SJSA1 (cell line): ENCODE data around the gene DCLK2. TPM values are rescaled to one million over a fixed set of nuclear protein-coding genes. Genes with fewer than 3 reads are reported as not detected.

Experiments
- DNase-seq, 2 experiments: peaks; one replicate each; pipeline ENCODE4 v3.0.0-alpha.2; 2015 to 2020; ENCODE audit warnings: low spot score in 2 of 2, low read depth in 1 of 2
- H3K27ac ChIP-seq: fragments of 250-450 bp; sonication (Bioruptor Pico); 2 replicates; pipeline ENCODE4 v1.5.1; 2020; ENCODE audit warnings: mild to moderate bottlenecking, moderate library complexity
- H3K27me3 ChIP-seq: fragments of 250-450 bp; sonication (Bioruptor Pico); replicated peaks from 2 replicates; pipeline ENCODE4 v1.5.1; 2020; ENCODE audit warnings: mild to moderate bottlenecking, moderate library complexity
- H3K36me3 ChIP-seq: fragments of 250-450 bp; sonication (Bioruptor Pico); 2 replicates; pipeline ENCODE4 v1.5.1; 2020; ENCODE audit warnings: mild to moderate bottlenecking
- H3K4me1 ChIP-seq: fragments of 250-450 bp; sonication (Bioruptor Pico); replicated peaks from 2 replicates; pipeline ENCODE4 v1.6.1; 2021; ENCODE audit warnings: mild to moderate bottlenecking
- H3K4me3 ChIP-seq: fragments of 250-450 bp; sonication (Bioruptor Pico); 2 replicates; pipeline ENCODE4 v1.5.1; 2020; ENCODE audit warnings: mild to moderate bottlenecking
- H3K9me3 ChIP-seq: fragments of 250-450 bp; sonication (Bioruptor Pico); replicated peaks from 2 replicates; pipeline ENCODE4 v1.5.1; 2020; ENCODE audit warnings: mild to moderate bottlenecking
- total RNA-seq: library from RNA; depleted of rRNA; stranded (reverse); fragments of >200 nt; shearing (Covaris generic); gene quantifications from 2 replicates; pipeline ENCODE4 v1.2.3, GENCODE V29; 2014

The DCLK2 gene
- total RNA-seq, 1 experiment from 2014 or later = 5.7 TPM

GRCh38 chr4:150078579-150079080 lies 385 bp downstream of the DCLK2 start:
- peak overlapping the region; percentile 68 for H3K4me3 ChIP-seq
- peak overlapping the region; percentile 54 for H3K27ac ChIP-seq
- H3K27me3 ChIP-seq = no peaks in the 10 kb centered on the region
- no peaks in the 10 kb centered on the region for H3K9me3 ChIP-seq
- peaks cover 15% of the 10 kb centered on the region; the same call in 1 of the 2 replicates for H3K4me1 ChIP-seq
- peaks cover 6% of the 10 kb centered on the region for H3K36me3 ChIP-seq
- DNase-seq = peak; percentile 69

DNA sequence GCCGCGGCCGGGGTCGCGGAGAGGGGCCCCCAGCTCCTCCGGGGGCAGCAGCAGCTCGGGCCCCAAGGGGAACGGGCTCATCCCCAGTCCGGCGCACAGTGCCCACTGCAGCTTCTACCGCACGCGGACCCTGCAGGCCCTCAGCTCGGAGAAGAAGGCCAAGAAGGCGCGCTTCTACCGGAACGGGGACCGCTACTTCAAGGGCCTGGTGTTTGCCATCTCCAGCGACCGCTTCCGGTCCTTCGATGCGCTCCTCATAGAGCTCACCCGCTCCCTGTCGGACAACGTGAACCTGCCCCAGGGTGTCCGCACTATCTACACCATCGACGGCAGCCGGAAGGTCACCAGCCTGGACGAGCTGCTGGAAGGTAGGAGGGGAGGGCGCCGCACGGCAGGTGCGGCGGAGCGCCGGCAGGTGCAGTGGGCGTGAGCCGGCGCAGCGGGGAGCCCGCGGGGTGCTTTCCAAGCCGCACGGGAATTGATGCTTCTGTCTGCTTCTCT lies 886 bp downstream of the DCLK2 start:
- DNase-seq = peak in 1 of 2 experiments; percentile 54
- peaks cover 6% of the 10 kb centered on the region for H3K36me3 ChIP-seq
- no peaks in the 10 kb centered on the region for H3K9me3 ChIP-seq
- peak overlapping the region; percentile 68 for H3K4me3 ChIP-seq
- H3K27me3 ChIP-seq = no peaks in the 10 kb centered on the region
- no peak overlapping the region for H3K27ac ChIP-seq
- peaks cover 15% of the 10 kb centered on the region; the same call in 1 of the 2 replicates for H3K4me1 ChIP-seq

GRCh38 chr4:150080337-150080736 lies 2.1 kb downstream of the DCLK2 start:
- H3K9me3 ChIP-seq = no peaks in the 10 kb centered on the region
- no peak overlapping the region for H3K4me3 ChIP-seq
- no peaks in the 10 kb centered on the region for H3K27me3 ChIP-seq
- peaks cover 15% of the 10 kb centered on the region; the same call in 1 of the 2 replicates for H3K4me1 ChIP-seq
- peaks cover 6% of the 10 kb centered on the region for H3K36me3 ChIP-seq
- H3K27ac ChIP-seq = no peak overlapping the region
- no peak for DNase-seq

- H3K27ac ChIP-seq = no peak overlapping the region
- no peak overlapping the region for H3K4me3 ChIP-seq
- H3K9me3 ChIP-seq = no peaks in the 10 kb centered on the region
- DNase-seq = no peak
- peaks cover 6% of the 10 kb centered on the region for H3K36me3 ChIP-seq
- no peaks in the 10 kb centered on the region for H3K27me3 ChIP-seq
- H3K4me1 ChIP-seq = peaks cover 15% of the 10 kb centered on the region; the same call in 1 of the 2 replicates
These were observed 2.6 kb downstream of the DCLK2 start for GRCh38 chr4:150080875-150081274.

- H3K27me3 ChIP-seq = no peaks in the 10 kb centered on the region
- no peak for DNase-seq
- peaks cover 6% of the 10 kb centered on the region for H3K36me3 ChIP-seq
- H3K4me1 ChIP-seq = peaks cover 14% of the 10 kb centered on the region; the same call in 1 of the 2 replicates
- H3K9me3 ChIP-seq = no peaks in the 10 kb centered on the region
- no peak overlapping the region for H3K4me3 ChIP-seq
- no peak overlapping the region for H3K27ac ChIP-seq
These were observed 4.0 kb downstream of the DCLK2 start for GRCh38 chr4:150082241-150082640.

DNA sequence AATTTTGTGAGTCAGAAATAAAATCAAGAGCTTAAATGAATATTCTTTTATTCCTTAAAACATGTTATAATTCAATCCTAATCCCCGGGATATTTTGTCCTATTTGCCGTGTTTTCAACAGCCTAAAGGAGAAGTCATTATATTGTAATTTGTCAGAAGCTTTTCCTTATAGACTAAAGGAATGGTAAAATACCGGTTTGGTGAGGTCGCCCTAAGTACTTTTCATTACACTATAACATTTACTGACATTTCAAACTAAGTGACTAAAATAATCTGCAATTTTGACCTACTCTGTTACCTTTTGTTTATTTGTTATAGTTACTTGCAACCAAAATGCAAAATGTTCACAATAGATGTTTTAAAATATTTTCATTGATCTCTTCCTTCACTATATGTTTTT lies 8.8 kb downstream of the DCLK2 start:
- Histone ChIP-seq H3K27me3 (no peaks in the 10 kb centered on the region), H3K4me3 (no peak overlapping the region), H3K9me3 (no peaks in the 10 kb centered on the region), H3K4me1 (no peaks in the 10 kb centered on the region), H3K27ac (no peak overlapping the region), H3K36me3 (no peaks in the 10 kb centered on the region)
- no peak for DNase-seq

GRCh38 chr4:150089732-150090131 lies 11.5 kb downstream of the DCLK2 start:
- H3K4me3 ChIP-seq = no peak overlapping the region
- H3K27ac ChIP-seq = no peak overlapping the region
- no peaks in the 10 kb centered on the region for H3K4me1 ChIP-seq
- no peak for DNase-seq
- no peaks in the 10 kb centered on the region; the same call in 1 of the 2 replicates for H3K36me3 ChIP-seq
- no peaks in the 10 kb centered on the region for H3K27me3 ChIP-seq
- no peaks in the 10 kb centered on the region for H3K9me3 ChIP-seq

- Histone ChIP-seq H3K27ac (no peak overlapping the region), H3K27me3 (no peaks in the 10 kb centered on the region), H3K4me3 (no peak overlapping the region), H3K36me3 (no peaks in the 10 kb centered on the region; the same call in 1 of the 2 replicates), H3K9me3 (no peaks in the 10 kb centered on the region), H3K4me1 (no peaks in the 10 kb centered on the region)
- DNase-seq = no peak
These were observed 12.6 kb downstream of the DCLK2 start for GRCh38 chr4:150090836-150091235.

DNA sequence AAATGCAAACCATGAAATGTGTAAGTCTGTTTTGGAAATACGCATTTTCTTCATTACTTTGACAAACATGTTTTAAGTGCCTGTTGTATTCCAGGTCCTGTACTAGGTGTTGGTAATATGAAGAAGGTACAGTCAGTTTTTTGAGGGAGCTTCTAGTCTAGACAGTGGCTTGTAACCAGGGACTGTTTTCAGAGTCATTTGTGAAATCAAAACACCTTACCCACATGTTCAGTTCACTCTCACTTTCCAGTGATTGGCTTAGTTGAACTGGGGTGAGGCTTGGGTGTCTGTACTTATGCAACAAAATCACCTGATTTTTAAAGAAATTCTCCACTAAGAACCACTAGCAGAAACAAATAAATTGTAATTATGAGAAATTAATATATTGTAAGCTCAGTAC lies 16.4 kb downstream of the DCLK2 start:
- Histone ChIP-seq H3K27me3 (no peaks in the 10 kb centered on the region), H3K36me3 (no peaks in the 10 kb centered on the region; the same call in 1 of the 2 replicates), H3K4me1 (no peaks in the 10 kb centered on the region), H3K4me3 (no peak overlapping the region), H3K27ac (no peak overlapping the region), H3K9me3 (no peaks in the 10 kb centered on the region)
- no peak for DNase-seq

- Histone ChIP-seq H3K4me1 (no peaks in the 10 kb centered on the region), H3K4me3 (no peak overlapping the region)
- no peak for DNase-seq
These were observed 18.4 kb downstream of the DCLK2 start for GRCh38 chr4:150096625-150097024.

GRCh38 chr4:150098214-150098613 lies 20.0 kb downstream of the DCLK2 start:
- H3K4me1 ChIP-seq = no peaks in the 10 kb centered on the region
- no peak for DNase-seq

More at GRCh38 chr4:150096625-150097024, 18.4 kb downstream of the DCLK2 start:
- Histone ChIP-seq H3K27ac (no peak overlapping the region), H3K27me3 (no peaks in the 10 kb centered on the region), H3K9me3 (no peaks in the 10 kb centered on the region), H3K36me3 (no peaks in the 10 kb centered on the region; the same call in 1 of the 2 replicates)

DNA sequence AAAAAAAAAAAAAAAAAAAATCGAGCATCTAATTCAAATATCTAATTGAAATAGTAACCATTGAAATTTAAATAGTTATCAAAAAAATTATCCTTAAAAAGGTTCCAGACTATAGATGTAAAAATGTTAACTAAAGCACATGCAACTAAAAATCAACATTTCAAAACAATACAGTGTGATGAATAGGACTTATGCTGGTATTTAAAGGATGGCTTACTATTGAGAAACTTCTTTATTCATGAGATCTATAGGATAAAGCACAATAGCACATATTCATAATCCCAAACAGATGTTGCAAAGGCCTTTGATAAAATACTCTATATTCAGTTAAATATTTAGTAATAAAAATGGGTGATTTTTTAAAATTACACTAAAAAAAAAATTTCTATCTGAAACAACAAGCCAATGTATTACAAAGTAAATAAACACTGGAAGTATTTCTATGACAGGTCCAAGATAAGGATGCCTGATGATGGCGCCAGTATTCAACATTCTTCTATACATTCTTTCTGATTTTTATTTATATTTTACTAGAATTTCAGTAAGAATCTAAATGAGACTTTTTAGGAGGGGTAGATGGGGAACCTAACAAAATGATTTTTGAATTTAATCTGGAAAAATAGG lies 26.3 kb downstream of the DCLK2 start:
- Histone ChIP-seq H3K27ac (no peak overlapping the region), H3K4me1 (no peaks in the 10 kb centered on the region), H3K9me3 (no peaks in the 10 kb centered on the region), H3K27me3 (no peaks in the 10 kb centered on the region), H3K4me3 (no peak overlapping the region), H3K36me3 (no peaks in the 10 kb centered on the region)
- DNase-seq = no peak

More at GRCh38 chr4:150098214-150098613, 20.0 kb downstream of the DCLK2 start:
- H3K9me3 ChIP-seq = no peaks in the 10 kb centered on the region
- H3K27me3 ChIP-seq = no peaks in the 10 kb centered on the region
- H3K4me3 ChIP-seq = no peak overlapping the region
- no peaks in the 10 kb centered on the region; the same call in 1 of the 2 replicates for H3K36me3 ChIP-seq
- H3K27ac ChIP-seq = no peak overlapping the region

- Histone ChIP-seq H3K27me3 (no peaks in the 10 kb centered on the region), H3K9me3 (no peaks in the 10 kb centered on the region), H3K36me3 (no peaks in the 10 kb centered on the region), H3K4me3 (no peak overlapping the region), H3K4me1 (no peaks in the 10 kb centered on the region), H3K27ac (no peak overlapping the region)
- DNase-seq = no peak
These were observed 28.6 kb downstream of the DCLK2 start for GRCh38 chr4:150106886-150107285.

DNA sequence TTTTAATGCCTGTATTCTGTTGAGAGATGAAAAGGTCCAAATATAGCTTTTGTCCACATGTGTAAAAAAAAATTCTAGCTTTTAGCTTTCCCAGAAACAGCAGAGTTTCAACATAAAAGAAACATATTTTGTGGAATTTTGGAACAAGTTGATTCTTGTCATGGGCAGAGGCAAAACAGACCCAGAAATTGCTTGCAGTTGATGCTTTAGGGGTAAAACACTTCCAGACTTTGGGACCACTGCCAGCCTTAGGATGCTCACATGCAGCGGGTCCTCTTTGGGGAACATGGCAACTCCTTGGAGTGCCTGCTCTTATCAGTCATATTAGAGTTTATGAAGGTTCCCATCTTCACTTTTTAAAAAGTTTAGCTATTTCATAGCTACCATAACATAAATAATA lies 30.4 kb downstream of the DCLK2 start:
- no peak for DNase-seq
- no peaks in the 10 kb centered on the region for H3K27me3 ChIP-seq
- H3K36me3 ChIP-seq = no peaks in the 10 kb centered on the region
- no peak overlapping the region for H3K4me3 ChIP-seq
- no peaks in the 10 kb centered on the region for H3K4me1 ChIP-seq
- H3K9me3 ChIP-seq = no peaks in the 10 kb centered on the region
- H3K27ac ChIP-seq = no peak overlapping the region
